Measurements from ENCODE around the gene IKZF1. TPM values are rescaled to one million over a fixed set of nuclear protein-coding genes. Genes with fewer than 3 reads are reported as not detected.

Gene IKZF1
- total RNA-seq, 1 donor from 2014 or later, result 15.2 TPM

- no peak for DNase-seq (ENCODE audit: low spot score)
These were observed 108.5 kb downstream of the IKZF1 start for GRCh38 chr7:50412973-50413372.

GRCh38 chr7:50413561-50413960 lies 109.0 kb downstream of the IKZF1 start:
- DNase-seq (ENCODE audit: low spot score), result no peak

- no peak for DNase-seq (ENCODE audit: low spot score)
These were observed 111.4 kb downstream of the IKZF1 start for GRCh38 chr7:50415844-50416364.

GRCh38 chr7:50416527-50417182 lies 112.1 kb downstream of the IKZF1 start:
- DNase-seq (ENCODE audit: low spot score), result no peak

GRCh38 chr7:50418086-50418515 lies 113.6 kb downstream of the IKZF1 start:
- DNase-seq (ENCODE audit: low spot score), result peak; percentile 73

- no peak for DNase-seq (ENCODE audit: low spot score)
These were observed 114.2 kb downstream of the IKZF1 start for GRCh38 chr7:50418526-50419290.

- DNase-seq (ENCODE audit: low spot score), result no peak
These were observed 116.5 kb downstream of the IKZF1 start for GRCh38 chr7:50421043-50421442.

GRCh38 chr7:50422858-50423257 lies 118.3 kb downstream of the IKZF1 start:
- no peak for DNase-seq (ENCODE audit: low spot score)

- DNase-seq (ENCODE audit: low spot score), result no peak
These were observed 119.3 kb downstream of the IKZF1 start for GRCh38 chr7:50423860-50424259.

GRCh38 chr7:50425318-50425717 lies 120.8 kb downstream of the IKZF1 start:
- DNase-seq (ENCODE audit: low spot score), result no peak

GRCh38 chr7:50426280-50427045 lies 121.9 kb downstream of the IKZF1 start:
- no peak for DNase-seq (ENCODE audit: low spot score)

GRCh38 chr7:50427518-50427917 lies 123.0 kb downstream of the IKZF1 start:
- no peak for DNase-seq (ENCODE audit: low spot score)

GRCh38 chr7:50428911-50429310 lies 124.4 kb downstream of the IKZF1 start:
- no peak for DNase-seq (ENCODE audit: low spot score)

GRCh38 chr7:50431316-50431715 lies 126.8 kb downstream of the IKZF1 start:
- DNase-seq (ENCODE audit: low spot score), result no peak

- DNase-seq (ENCODE audit: low spot score), result no peak
These were observed 127.3 kb downstream of the IKZF1 start for GRCh38 chr7:50431722-50432305.

- no peak for DNase-seq (ENCODE audit: low spot score)
These were observed 131.8 kb downstream of the IKZF1 start for GRCh38 chr7:50436133-50436806.

- no peak for DNase-seq (ENCODE audit: low spot score)
These were observed 142.0 kb downstream of the IKZF1 start for GRCh38 chr7:50446542-50446960.

- DNase-seq (ENCODE audit: low spot score), result no peak
These were observed 144.3 kb downstream of the IKZF1 start for GRCh38 chr7:50448823-50449222.

GRCh38 chr7:50449501-50449880 lies 145.0 kb downstream of the IKZF1 start:
- DNase-seq (ENCODE audit: low spot score), result no peak

- DNase-seq (ENCODE audit: low spot score), result peak; percentile 77
These were observed 145.5 kb downstream of the IKZF1 start, which contains the start of gene FIGNL1 for GRCh38 chr7:50449881-50450589. Gene FIGNL1 (minus strand): TSS chr7:50450350. CDS start chr7:50447287, 3,063 bp downstream.

All from ureter (tissue), 1 donor.